HK-2 (cell line): ENCODE measurements around the gene RTF1.
"Not testable (repeated sequence)": the region's sequence is repeated elsewhere in the genome, so short reads cannot be mapped to it uniquely, and the experiment has no call there.

Experiments used
- DNase-seq: peaks from one replicate; pipeline ENCODE4 v3.0.0-alpha.2; 2018; ENCODE audit not compliant: unreplicated experiment

The RTF1 gene

GRCh38 chr15:41416742-41417417, at the start of gene RTF1:
Gene RTF1 (plus strand): TSS chr15:41417095. CDS start chr15:41417116, 21 bp downstream.
- peak; percentile 90 for DNase-seq

DNA sequence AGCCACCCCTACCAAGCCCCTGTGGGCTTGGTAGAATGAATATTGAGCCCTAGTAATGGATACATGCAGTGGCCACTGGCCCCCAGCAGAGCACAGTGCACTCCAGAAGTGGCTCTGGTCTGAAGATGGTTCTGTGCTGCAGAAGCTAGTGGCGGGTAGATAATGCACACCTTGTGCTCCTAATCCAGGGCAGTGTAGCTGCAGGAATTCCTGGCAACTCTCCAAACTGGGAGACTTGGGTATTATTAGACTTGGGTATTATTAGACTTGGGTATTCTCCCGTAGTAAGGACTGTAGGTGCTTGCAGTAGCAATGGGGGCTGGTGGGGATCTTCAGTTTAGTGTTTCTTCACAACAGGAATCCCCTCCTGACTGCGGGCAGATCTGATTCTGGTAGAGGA, 49.5 kb upstream of the RTF1 start:
- DNase-seq = no peak

DNA sequence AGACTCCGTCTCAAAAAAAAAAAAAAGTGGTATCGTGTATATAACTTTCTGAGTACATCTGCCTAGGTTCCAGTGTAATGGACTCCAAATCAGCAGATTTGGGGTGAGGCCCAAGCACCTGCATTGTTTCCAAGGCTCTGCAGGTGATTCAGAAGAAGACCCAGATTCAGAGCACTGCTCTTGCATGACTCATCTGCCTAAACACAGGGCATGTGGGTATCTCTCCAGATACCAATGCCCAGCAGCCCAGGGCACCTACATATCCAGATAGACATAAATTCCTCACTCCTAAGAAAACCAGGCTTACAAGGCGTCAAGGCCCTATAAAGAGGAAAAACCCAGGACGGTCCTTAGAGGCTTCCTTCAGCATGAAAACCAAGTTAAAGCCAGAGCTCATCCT, 38.9 kb upstream of the RTF1 start:
- DNase-seq = no peak

GRCh38 chr15:41383974-41384749, 32.7 kb upstream of the RTF1 start:
- not testable (repeated sequence) for DNase-seq

- DNase-seq = no peak
These were observed 29.2 kb upstream of the RTF1 start for GRCh38 chr15:41387646-41388045.

GRCh38 chr15:41392659-41393058, 24.2 kb upstream of the RTF1 start:
- DNase-seq = no peak

DNA sequence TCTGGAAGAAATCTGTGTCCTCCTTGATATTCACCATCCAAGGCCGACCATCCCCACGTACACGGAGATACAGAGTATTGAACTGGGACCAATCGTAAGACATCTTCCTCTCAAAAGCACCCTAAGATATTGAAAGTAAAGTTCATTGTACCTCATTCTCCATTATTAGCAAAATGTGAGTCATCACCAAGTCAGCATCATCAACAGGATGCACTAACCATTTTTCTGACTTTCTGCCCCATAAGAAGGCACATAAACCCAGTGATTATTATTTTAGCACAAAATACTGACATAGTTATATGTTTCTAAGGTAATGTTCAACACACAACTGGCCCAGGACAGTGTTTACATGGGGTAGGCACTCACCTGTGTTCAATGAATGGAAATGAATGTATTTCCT, 22.0 kb upstream of the RTF1 start:
- no peak for DNase-seq

DNA sequence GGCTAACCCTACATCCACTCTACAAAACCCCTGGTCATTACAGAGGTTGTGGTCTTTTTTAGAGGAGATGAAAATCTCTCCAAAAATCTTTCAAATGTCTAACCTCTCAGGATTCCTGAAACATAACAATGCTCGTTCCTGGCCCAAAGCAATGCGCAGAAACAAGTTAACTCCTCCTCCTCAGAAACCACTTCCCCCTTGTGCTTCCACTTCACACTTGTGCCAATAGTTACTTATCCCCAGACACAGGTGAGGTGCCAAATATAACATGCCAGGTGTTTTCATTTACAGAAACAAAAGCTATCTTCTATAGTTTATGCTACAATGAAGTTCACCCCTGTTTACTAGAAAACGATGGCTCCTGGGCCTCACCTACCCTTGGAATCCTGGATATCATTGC, 20.8 kb upstream of the RTF1 start:
- no peak for DNase-seq

DNA sequence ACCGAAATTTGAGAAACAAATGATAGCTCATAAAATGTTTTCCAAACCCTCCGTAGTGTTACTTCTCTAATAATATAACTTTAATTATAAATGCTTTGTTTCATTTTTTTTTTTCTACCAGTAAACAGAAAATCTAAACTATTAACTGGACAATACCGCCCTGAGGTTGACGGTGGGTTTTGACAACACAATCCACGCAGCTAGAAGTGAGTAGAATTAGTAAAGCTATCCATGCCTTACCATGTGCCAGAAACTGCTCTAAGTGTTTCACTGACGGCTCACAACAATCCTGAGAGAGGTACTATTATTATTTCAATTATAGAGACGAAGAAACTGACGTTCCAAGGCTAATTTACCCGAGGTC, 15.0 kb upstream of the RTF1 start:
- DNase-seq = no peak

DNA sequence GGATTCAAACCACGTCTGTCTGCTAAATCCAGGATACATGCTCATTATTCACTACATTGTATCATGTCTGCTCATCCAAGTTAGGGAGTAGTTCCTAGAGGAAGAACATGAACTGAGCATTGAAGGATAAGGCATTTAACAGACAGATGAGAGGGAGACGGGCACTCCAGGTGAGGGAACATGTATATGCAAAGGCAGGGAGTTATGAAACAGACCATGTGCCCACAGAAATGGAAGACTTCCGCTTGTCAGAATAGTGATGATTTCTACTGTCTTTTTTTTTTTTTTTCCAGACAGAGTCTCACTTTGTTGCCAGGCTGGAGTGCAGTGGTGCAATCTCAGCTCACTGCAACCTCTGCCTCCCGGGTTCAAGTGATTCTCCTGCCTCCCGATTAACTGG, 9.6 kb upstream of the RTF1 start:
- no peak for DNase-seq

DNA sequence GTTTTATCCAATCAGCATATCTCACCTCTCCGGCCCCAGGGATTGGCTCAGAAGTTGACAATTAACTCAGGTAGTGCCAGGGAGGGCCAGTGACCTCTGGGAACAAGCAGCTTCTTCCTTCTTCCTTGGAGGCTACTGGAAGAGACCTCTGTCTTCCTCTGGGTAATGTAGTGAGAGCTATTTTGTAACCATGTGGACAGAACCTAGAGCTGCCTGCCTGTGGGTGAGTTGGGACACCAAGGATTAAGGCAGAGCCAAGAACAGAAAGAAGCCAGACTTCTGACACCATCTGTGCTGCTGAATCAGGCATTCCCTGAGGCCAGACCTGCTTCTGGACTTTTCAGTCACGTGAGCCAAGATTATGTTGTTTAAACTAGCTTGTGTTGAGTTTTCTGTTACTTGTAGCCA, 8.7 kb upstream of the RTF1 start:
- DNase-seq = no peak

DNA sequence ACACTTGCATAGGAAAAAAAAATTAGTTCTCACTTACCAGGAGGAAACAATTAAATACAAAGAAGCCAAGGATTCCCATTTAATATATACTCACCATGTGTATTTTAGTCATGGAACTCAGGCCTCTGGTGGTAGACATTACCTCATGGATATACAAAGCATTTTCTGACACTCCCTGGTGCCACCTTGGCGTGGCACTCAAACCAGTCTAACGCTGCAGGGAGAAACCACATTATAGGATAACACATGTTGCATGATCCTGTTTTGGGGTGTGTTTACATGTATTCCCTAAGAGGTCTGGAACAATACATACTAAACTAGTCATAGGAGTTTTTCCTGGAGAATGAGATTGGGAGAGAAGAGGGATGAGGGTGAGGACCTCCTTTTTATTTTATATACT, 5.9 kb upstream of the RTF1 start:
- no peak for DNase-seq

DNA sequence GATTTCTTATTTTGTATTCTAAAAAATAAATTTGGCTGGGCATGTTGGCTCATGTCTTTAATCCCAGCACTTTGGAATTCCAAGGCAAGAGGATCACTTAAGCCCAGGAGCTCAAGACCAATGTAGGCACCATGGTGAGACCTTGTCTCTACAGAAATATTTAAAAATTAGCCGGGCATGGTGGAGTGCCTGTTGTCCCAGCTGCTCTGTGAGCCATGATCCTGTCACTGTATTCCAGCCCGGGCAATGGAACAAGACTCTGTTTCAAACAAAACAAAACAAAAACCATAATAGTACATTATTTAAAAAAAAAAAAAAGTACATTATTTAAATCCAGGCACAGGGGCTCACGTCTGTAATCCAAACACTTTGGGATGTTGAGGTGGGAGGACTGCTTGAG, 5.5 kb upstream of the RTF1 start:
- DNase-seq = no peak

DNA sequence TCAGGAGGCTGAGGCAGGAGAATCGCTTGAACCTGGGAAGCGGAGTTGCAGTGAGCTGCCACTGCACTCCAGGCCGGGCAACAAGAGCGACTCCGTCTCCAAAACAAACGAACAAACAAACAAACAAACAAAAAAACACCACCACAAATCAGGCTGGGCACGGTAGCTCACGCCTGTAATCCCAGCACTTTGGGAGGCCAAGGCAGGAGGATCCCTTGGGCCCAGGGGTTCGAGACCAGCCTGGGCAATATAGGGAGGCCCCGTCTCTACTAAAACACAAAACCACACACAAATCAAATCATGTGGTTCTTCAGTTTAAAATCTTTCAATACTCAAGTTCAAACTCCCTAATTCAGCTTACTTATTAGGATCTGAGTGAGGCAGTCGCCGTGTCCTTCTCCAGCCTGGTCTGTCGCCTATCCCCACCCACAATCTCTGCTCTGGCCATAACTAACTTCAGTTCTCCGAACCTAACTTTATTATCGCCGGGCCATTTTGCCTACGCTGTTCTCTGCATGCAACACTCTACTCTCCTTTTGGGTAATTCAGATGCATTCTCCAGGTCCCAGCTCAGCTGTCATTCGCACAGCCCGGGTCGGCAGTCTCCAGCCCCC, 660 bp upstream of the RTF1 start:
- no peak for DNase-seq

GRCh38 chr15:41417418-41418195, 712 bp downstream of the RTF1 start:
- peak; percentile 37 for DNase-seq

DNA sequence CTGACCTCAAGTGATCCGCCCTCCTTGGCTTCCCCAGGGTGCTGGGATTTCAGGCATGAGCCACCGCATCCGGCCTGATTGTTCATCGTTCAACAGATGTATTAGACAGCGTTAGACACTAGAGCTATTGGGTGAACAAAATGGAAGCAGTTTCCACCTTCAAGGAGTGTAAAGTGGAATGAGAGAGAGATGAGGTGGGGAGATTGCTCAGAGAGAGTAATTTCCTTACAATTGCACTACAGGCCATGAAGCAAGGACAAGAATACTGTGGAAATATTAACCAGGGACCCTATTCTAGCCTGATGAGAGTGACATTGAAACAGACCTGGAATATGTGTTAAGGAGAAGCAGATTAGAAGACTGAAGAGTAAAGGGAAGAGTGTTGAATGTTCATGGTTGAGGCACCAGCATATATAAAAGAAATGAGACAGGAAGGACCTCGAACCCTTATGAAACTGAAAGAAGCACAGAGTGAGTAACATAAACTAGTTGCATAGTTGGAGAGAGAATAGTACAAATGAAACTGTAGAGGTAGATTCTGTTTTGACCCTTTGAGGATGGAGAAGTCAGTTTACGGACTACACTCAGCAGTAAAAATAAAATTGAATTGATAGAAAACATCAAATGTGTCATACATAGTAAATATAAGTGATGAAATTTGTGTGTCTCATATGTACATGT, 7.2 kb downstream of the RTF1 start:
- no peak for DNase-seq

- DNase-seq = no peak
These were observed 7.9 kb downstream of the RTF1 start for GRCh38 chr15:41424809-41425208.

DNA sequence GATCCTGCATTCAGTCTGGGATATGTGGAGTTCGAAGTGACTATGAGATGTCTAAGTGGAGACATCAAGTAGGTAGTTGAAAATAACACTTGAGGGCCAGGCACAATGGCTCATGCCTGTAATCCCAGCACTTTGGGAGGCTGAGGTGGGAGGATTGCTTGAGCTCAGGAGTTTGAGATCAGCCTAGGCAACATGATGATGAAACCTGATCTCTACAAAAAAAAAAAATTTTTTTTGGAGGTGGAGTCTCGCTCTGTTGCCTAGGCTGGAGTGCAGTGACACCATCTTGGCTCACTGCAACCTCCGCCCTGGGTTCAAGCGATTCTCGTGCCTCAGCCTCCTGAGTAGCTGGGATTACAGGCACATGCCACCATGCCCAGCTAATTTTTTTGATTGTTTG, 9.0 kb downstream of the RTF1 start:
- not testable (repeated sequence) for DNase-seq

GRCh38 chr15:41429003-41429890, 12.4 kb downstream of the RTF1 start:
- DNase-seq = no peak

DNA sequence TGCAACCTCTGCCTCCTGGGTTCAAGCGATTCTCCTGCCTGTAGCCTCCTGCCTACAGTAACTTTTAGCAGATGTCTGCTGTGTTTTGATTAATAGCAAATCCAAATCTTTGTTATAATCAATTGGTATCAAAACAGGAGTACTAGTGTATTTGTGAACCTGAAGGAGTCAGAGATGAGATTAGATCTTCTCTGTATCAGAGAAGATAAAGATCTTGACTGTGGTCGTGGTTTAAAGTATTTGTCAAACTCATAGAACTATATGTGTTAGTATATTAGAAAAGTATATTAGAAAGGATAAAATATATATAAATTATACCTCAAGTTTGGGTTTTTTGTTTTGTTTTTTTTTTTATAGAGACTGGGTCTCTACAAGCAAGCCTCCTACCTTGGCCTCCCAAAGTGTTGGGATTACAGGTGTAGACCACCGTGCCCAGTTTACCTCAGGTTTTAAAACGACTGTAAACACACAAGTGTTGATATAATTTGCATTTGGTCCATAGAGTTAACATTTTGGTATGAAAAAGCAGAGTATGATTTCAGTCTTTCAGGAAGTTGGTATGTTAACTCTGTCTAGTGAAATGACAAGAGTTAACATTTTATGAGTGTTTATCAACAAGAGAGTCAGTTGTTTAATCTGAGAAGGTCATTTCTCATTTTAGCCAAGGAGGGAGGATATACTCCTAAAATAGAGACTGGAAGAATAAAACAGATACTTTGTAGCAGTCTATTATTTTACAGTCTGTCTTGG, 18.3 kb downstream of the RTF1 start:
- DNase-seq = no peak
